ENCODE results near the gene FREY1.

The FREY1 gene

GRCh38 chr11:45895553-45896259 is 11.4 kb downstream of the FREY1 start:
- ATAC-seq (ENCODE audit: low read depth) (no peak), DNase-seq (ENCODE audit: low spot score) (no peak)

GRCh38 chr11:45894555-45895247 is 12.4 kb downstream of the FREY1 start:
- Histone ChIP-seq H3K4me1 (ENCODE audit: insufficient read depth, poor library complexity, severe bottlenecking) (no peaks in the 10 kb centered on the region), H3K27me3 (ENCODE audit: insufficient read depth, poor library complexity, severe bottlenecking) (no peaks in the 10 kb centered on the region), H3K9me3 (ENCODE audit: severe bottlenecking) (no peaks in the 10 kb centered on the region), H3K4me3 (ENCODE audit: severe bottlenecking) (no peak overlapping the region), H3K27ac (ENCODE audit: poor library complexity, severe bottlenecking) (no peak overlapping the region), H3K36me3 (ENCODE audit: low read depth) (no peaks in the 10 kb centered on the region)
- ATAC-seq (ENCODE audit: low read depth) = no peak
- TF ChIP-seq, protein P1, sequence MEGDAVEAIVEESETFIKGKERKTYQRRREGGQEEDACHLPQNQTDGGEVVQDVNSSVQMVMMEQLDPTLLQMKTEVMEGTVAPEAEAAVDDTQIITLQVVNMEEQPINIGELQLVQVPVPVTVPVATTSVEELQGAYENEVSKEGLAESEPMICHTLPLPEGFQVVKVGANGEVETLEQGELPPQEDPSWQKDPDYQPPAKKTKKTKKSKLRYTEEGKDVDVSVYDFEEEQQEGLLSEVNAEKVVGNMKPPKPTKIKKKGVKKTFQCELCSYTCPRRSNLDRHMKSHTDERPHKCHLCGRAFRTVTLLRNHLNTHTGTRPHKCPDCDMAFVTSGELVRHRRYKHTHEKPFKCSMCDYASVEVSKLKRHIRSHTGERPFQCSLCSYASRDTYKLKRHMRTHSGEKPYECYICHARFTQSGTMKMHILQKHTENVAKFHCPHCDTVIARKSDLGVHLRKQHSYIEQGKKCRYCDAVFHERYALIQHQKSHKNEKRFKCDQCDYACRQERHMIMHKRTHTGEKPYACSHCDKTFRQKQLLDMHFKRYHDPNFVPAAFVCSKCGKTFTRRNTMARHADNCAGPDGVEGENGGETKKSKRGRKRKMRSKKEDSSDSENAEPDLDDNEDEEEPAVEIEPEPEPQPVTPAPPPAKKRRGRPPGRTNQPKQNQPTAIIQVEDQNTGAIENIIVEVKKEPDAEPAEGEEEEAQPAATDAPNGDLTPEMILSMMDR (IDR thresholded peaks at IDR 0.05; ENCODE audit: poor library complexity, severe bottlenecking) = no peak
- DNase-seq (ENCODE audit: low spot score) = no peak

More at GRCh38 chr11:45895553-45896259, 11.4 kb downstream of the FREY1 start:
- Histone ChIP-seq H3K36me3 (ENCODE audit: low read depth) (no peaks in the 10 kb centered on the region), H3K4me3 (ENCODE audit: severe bottlenecking) (no peak overlapping the region), H3K4me1 (ENCODE audit: insufficient read depth, poor library complexity, severe bottlenecking) (no peaks in the 10 kb centered on the region), H3K27ac (ENCODE audit: poor library complexity, severe bottlenecking) (no peak overlapping the region), H3K27me3 (ENCODE audit: insufficient read depth, poor library complexity, severe bottlenecking) (no peaks in the 10 kb centered on the region), H3K9me3 (ENCODE audit: severe bottlenecking) (no peaks in the 10 kb centered on the region)
- TF ChIP-seq, protein P1 (IDR thresholded peaks at IDR 0.05; ENCODE audit: poor library complexity, severe bottlenecking) = no peak

DNA sequence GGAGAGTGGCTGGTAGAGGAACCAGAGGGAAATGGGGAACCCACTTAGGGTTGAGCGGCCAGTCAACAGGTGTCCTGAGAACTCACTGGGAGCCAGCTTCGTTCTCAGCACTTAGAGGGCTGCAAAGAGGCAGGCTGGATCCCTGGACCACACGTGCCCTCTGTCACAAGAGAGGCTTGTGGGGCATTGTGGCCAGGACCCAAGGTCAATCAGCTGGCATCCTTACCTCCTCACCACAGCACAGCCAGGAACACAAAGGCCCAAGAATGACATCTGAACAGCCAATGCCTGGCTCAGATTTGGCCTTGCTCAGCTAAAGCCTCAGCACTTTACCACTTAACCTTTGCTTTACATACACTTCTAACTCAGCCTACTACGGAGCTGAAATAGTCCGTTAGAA is 14.2 kb downstream of the FREY1 start:
- Histone ChIP-seq H3K4me3 (ENCODE audit: severe bottlenecking) (no peak overlapping the region), H3K27me3 (ENCODE audit: insufficient read depth, poor library complexity, severe bottlenecking) (no peaks in the 10 kb centered on the region), H3K36me3 (ENCODE audit: low read depth) (no peaks in the 10 kb centered on the region), H3K9me3 (ENCODE audit: severe bottlenecking) (no peaks in the 10 kb centered on the region), H3K27ac (ENCODE audit: poor library complexity, severe bottlenecking) (no peak overlapping the region), H3K4me1 (ENCODE audit: insufficient read depth, poor library complexity, severe bottlenecking) (no peaks in the 10 kb centered on the region)
- ATAC-seq (ENCODE audit: low read depth) = no peak
- TF ChIP-seq, protein P1 (IDR thresholded peaks at IDR 0.05; ENCODE audit: poor library complexity, severe bottlenecking) = no peak
- DNase-seq (ENCODE audit: low spot score) = no peak

- Histone ChIP-seq H3K4me1 (ENCODE audit: insufficient read depth, poor library complexity, severe bottlenecking) (no peaks in the 10 kb centered on the region), H3K27ac (ENCODE audit: poor library complexity, severe bottlenecking) (no peak overlapping the region), H3K4me3 (ENCODE audit: severe bottlenecking) (no peak overlapping the region), H3K27me3 (ENCODE audit: insufficient read depth, poor library complexity, severe bottlenecking) (no peaks in the 10 kb centered on the region), H3K9me3 (ENCODE audit: severe bottlenecking) (no peaks in the 10 kb centered on the region), H3K36me3 (ENCODE audit: low read depth) (no peaks in the 10 kb centered on the region)
- ATAC-seq (ENCODE audit: low read depth) (no peak), DNase-seq (ENCODE audit: low spot score) (no peak)
- TF ChIP-seq, protein P1 (IDR thresholded peaks at IDR 0.05; ENCODE audit: poor library complexity, severe bottlenecking) = no peak
Observed at GRCh38 chr11:45890886-45891550, 16.1 kb downstream of the FREY1 start.

All from RWPE2 (cell line).